ENCODE measurements around the gene ABCC5.

Gene ABCC5

GRCh38 chr3:183968666-183969245 lies 48.9 kb downstream of the ABCC5 start:
- DNase-seq: no peak

GRCh38 chr3:183967693-183968092 lies 50.0 kb downstream of the ABCC5 start:
- DNase-seq: no peak

- no peak for DNase-seq
Measured at GRCh38 chr3:183966361-183966791, 51.3 kb downstream of the ABCC5 start.

GRCh38 chr3:183962807-183963206 lies 54.9 kb downstream of the ABCC5 start:
- DNase-seq: no peak

GRCh38 chr3:183959214-183959613 lies 58.5 kb downstream of the ABCC5 start:
- DNase-seq: no peak

GRCh38 chr3:183958775-183959174 lies 58.9 kb downstream of the ABCC5 start:
- no peak for DNase-seq

GRCh38 chr3:183958226-183958625 lies 59.5 kb downstream of the ABCC5 start:
- no peak for DNase-seq

GRCh38 chr3:183954875-183955274 lies 62.8 kb downstream of the ABCC5 start:
- no peak for DNase-seq

- no peak for DNase-seq
Measured at GRCh38 chr3:183953471-183954070, 64.1 kb downstream of the ABCC5 start.

- no peak for DNase-seq
Measured at GRCh38 chr3:183951459-183951858, 66.2 kb downstream of the ABCC5 start.

GRCh38 chr3:183949690-183950089 lies 68.0 kb downstream of the ABCC5 start:
- no peak for DNase-seq

GRCh38 chr3:183946037-183946436 lies 71.6 kb downstream of the ABCC5 start:
- DNase-seq: no peak

- no peak for DNase-seq
Measured at GRCh38 chr3:183944775-183945174, 72.9 kb downstream of the ABCC5 start.

- DNase-seq: no peak
Measured at GRCh38 chr3:183943739-183944138, 73.9 kb downstream of the ABCC5 start.

GRCh38 chr3:183941216-183941615 lies 76.5 kb downstream of the ABCC5 start:
- DNase-seq: no peak

- no peak for DNase-seq
Measured at GRCh38 chr3:183937601-183938286, 79.9 kb downstream of the ABCC5 start.

- DNase-seq: no peak
Measured at GRCh38 chr3:183933160-183933559, 84.5 kb downstream of the ABCC5 start.

GRCh38 chr3:183931881-183932280 lies 85.8 kb downstream of the ABCC5 start:
- DNase-seq: no peak

GRCh38 chr3:183930086-183930485 lies 87.6 kb downstream of the ABCC5 start:
- no peak for DNase-seq

- no peak for DNase-seq
Measured at GRCh38 chr3:183927059-183927458, 90.6 kb downstream of the ABCC5 start.

- no peak for DNase-seq
Measured at GRCh38 chr3:183924956-183925355, 92.7 kb downstream of the ABCC5 start.

- DNase-seq: no peak
Measured at GRCh38 chr3:183924543-183924942, 93.1 kb downstream of the ABCC5 start.

GRCh38 chr3:183922421-183922820 lies 95.3 kb downstream of the ABCC5 start:
- DNase-seq: no peak

- no peak for DNase-seq
Measured at GRCh38 chr3:183921096-183921495, 96.6 kb downstream of the ABCC5 start.

- no peak for DNase-seq
Measured at GRCh38 chr3:183920416-183920815, 97.3 kb downstream of the ABCC5 start.
